ENCODE data around the gene C12orf60.

DNA sequence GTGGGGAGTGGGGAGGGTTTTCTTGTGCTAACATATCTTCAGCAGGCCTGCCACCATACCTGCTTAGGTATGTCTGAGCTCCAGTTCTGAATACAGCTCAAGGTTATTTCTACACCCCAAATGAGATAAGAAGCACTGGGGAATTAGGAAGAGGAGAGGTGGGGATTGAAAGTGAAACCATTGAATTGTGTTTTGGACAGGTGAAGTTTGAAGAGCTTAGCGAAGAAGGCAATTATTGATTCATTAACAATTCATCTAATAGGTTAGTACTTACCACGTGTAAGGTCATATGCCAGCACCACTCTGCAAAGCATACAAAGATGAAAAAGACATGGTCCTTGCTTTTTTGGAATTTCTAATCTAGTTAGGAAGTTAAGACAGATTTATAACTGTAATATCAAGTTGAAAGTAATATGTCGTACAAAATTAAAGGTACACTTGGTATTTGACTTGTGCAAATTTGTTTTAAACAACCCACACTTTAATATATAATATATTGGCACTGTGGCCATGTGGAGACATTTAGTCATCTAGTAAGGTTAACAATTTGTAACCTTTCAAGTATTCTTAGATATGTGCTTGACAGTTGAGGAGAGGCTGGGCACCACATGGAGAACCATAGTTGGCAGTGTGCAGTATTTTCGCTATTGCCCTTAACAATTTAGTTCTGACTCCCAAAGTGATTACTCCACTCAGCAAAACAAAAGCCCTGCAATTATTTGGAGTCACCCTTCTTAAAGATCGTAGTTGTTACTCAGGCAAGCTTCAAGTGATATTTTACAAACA lies 6.9 kb downstream of the C12orf60 start:
- TF ChIP-seq, protein P1, sequence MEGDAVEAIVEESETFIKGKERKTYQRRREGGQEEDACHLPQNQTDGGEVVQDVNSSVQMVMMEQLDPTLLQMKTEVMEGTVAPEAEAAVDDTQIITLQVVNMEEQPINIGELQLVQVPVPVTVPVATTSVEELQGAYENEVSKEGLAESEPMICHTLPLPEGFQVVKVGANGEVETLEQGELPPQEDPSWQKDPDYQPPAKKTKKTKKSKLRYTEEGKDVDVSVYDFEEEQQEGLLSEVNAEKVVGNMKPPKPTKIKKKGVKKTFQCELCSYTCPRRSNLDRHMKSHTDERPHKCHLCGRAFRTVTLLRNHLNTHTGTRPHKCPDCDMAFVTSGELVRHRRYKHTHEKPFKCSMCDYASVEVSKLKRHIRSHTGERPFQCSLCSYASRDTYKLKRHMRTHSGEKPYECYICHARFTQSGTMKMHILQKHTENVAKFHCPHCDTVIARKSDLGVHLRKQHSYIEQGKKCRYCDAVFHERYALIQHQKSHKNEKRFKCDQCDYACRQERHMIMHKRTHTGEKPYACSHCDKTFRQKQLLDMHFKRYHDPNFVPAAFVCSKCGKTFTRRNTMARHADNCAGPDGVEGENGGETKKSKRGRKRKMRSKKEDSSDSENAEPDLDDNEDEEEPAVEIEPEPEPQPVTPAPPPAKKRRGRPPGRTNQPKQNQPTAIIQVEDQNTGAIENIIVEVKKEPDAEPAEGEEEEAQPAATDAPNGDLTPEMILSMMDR (IDR thresholded peaks at IDR 0.05) = no peak
- TF ChIP-seq POLR2A (IDR thresholded peaks at IDR 0.05) = no peak

Data from thyroid gland (tissue), 4 donors.